Endothelial cell of umbilical vein (primary cell): ENCODE measurements around the gene NFKBIE. TPM values are rescaled to one million over a fixed set of nuclear protein-coding genes. Genes with fewer than 3 reads are reported as not detected.

Experiments used
- BruUV-seq: library from RNA; stranded (reverse); fragments of 400-500 nt; replicated peaks from 2 replicates; lab custom pipeline; 2021; lab: Mats Ljungman, UMichigan
- CTCF ChIA-PET: fragments of 300-600, 350-600 bp; sonication (Branson Sonifier 250); formaldehyde crosslinking; loops from one replicate; lab custom pipeline; 2021; ENCODE audit warnings: antibody characterized with exemption, inconsistent platforms; lab: Charles Lee
- POLR2A ChIA-PET: fragments of 300-600, 350-600 bp; sonication (Branson Sonifier 250); formaldehyde crosslinking; loops from one replicate; lab custom pipeline; 2021; ENCODE audit warnings: antibody characterized with exemption, inconsistent platforms; lab: Charles Lee
- DNase-seq: peaks from one replicate; pipeline ENCODE4 v3.0.0-alpha.2; 2011; ENCODE audit warnings: low read depth, low spot score
- FAIRE-seq: peaks from 2 replicates; lab custom pipeline; 2011; peaks lifted over from hg19 to GRCh38; lab: Jason Lieb, UNC
- H2AFZ ChIP-seq: 2 replicates; pipeline ENCODE4 v1.6.0; 2012; ENCODE audit warnings: low read depth, low read length, control low read depth, inconsistent platforms
- H3K27ac ChIP-seq: 2 replicates; pipeline ENCODE4 v1.5.1; 2011; ENCODE audit warnings: low read depth, mild to moderate bottlenecking, control low read depth, low read length, moderate library complexity; ENCODE audit not compliant: insufficient read depth
- H3K27me3 ChIP-seq, 2 experiments: 2 replicates each; pipeline versions ENCODE4 v1.6.0 to v1.6.1; 2011; ENCODE audit warnings: low read length in 2 of 2, mixed read lengths in 1 of 2; ENCODE audit not compliant: control insufficient read depth in 2 of 2, insufficient read depth in 2 of 2
- H3K36me3 ChIP-seq, 2 experiments: 2 replicates in 1 of 2; 3 replicates in 1 of 2; pipeline ENCODE4 v1.5.1; 2011; ENCODE audit warnings: low read length in 2 of 2, mild to moderate bottlenecking in 1 of 2, moderate library complexity in 1 of 2; ENCODE audit not compliant: control insufficient read depth in 2 of 2, insufficient read depth in 2 of 2; ENCODE audit errors: extremely low read depth in 1 of 2
- H3K4me1 ChIP-seq: 3 replicates; pipeline ENCODE4 v1.5.1; 2011; ENCODE audit warnings: mild to moderate bottlenecking, low read length; ENCODE audit not compliant: control insufficient read depth, insufficient read depth; ENCODE audit errors: extremely low read depth
- H3K4me2 ChIP-seq: 2 replicates; pipeline ENCODE4 v1.6.1; 2011; ENCODE audit warnings: low read length, control low read depth, mixed read lengths; ENCODE audit not compliant: insufficient read depth
- H3K4me3 ChIP-seq, 3 experiments: fragments of 200-600 bp in 1 of 3; sonication (generic), shearing (Covaris generic) in 1 of 3; replicated peaks in 1 of 3; 2 replicates each; pipeline ENCODE4 v1.5.1; 2011 to 2016; ENCODE audit warnings: control low read depth in 3 of 3, low read length in 3 of 3, mild to moderate bottlenecking in 2 of 3, inconsistent platforms in 1 of 3, low read depth in 1 of 3, moderate library complexity in 1 of 3; ENCODE audit not compliant: insufficient read depth in 1 of 3
- H3K79me2 ChIP-seq: 2 replicates; pipeline ENCODE4 v1.6.0; 2012; ENCODE audit warnings: low read length, inconsistent platforms; ENCODE audit not compliant: control insufficient read depth, insufficient read depth
- H3K9ac ChIP-seq: replicated peaks from 2 replicates; pipeline ENCODE3; 2011; ENCODE audit warnings: low read length, control low read depth; ENCODE audit not compliant: insufficient read depth; ENCODE audit errors: extremely low read depth
- H3K9me1 ChIP-seq: replicated peaks from 3 replicates; pipeline ENCODE4 v1.6.0; 2011; ENCODE audit warnings: mild to moderate bottlenecking, low read length; ENCODE audit not compliant: control insufficient read depth, insufficient read depth; ENCODE audit errors: extremely low read depth
- H3K9me3 ChIP-seq: replicated peaks from 2 replicates; pipeline ENCODE4 v1.5.1; 2012; ENCODE audit warnings: low read length, inconsistent platforms; ENCODE audit not compliant: control insufficient read depth, insufficient read depth
- H4K20me1 ChIP-seq: replicated peaks from 2 replicates; pipeline ENCODE3; 2011; ENCODE audit warnings: mild to moderate bottlenecking, low read length; ENCODE audit not compliant: control insufficient read depth, insufficient read depth; ENCODE audit errors: extremely low read depth
- CTCF ChIP-seq, 2 donors: IDR thresholded peaks; 1 replicate in 1 of 2; 2 replicates in 1 of 2; pipeline ENCODE4 v1.5.1; 2011; ENCODE audit warnings: low read length in 2 of 2, mild to moderate bottlenecking in 2 of 2, moderate library complexity in 2 of 2, control low read depth in 1 of 2, inconsistent platforms in 1 of 2, low read depth in 1 of 2; ENCODE audit not compliant: insufficient read depth in 1 of 2; ENCODE audit errors: extremely low read depth in 1 of 2
- EZH2 ChIP-seq: IDR thresholded peaks from 2 replicates; pipeline ENCODE4 v1.6.1; 2012; ENCODE audit warnings: borderline replicate concordance, low read depth, mild to moderate bottlenecking, moderate library complexity, low read length, inconsistent platforms; ENCODE audit not compliant: severe bottlenecking
- FOS ChIP-seq: IDR thresholded peaks from 2 replicates; pipeline ENCODE4 v1.6.1; 2011; ENCODE audit warnings: mild to moderate bottlenecking, low read length, moderate library complexity, borderline replicate concordance; ENCODE audit not compliant: insufficient read depth
- GATA2 ChIP-seq: IDR thresholded peaks from 2 replicates; pipeline ENCODE4 v1.7.0; 2011; ENCODE audit warnings: low read depth, mild to moderate bottlenecking, moderate library complexity, mixed read lengths, low read length; ENCODE audit not compliant: insufficient read length, insufficient read depth
- JUN ChIP-seq: IDR thresholded peaks from 2 replicates; pipeline ENCODE4 v1.6.1; 2011; ENCODE audit warnings: borderline replicate concordance, low read depth; ENCODE audit not compliant: insufficient read length, insufficient read depth
- MAX ChIP-seq: IDR thresholded peaks from 2 replicates; pipeline ENCODE4 v1.6.1; 2011; ENCODE audit not compliant: insufficient read depth, insufficient read length
- MYC ChIP-seq: IDR thresholded peaks from one replicate; pipeline ENCODE4 v1.6.1; 2011; ENCODE audit warnings: mild to moderate bottlenecking, low read depth, low read length
- POLR2A ChIP-seq: IDR thresholded peaks from 2 replicates; pipeline ENCODE4 v1.6.1; 2012; ENCODE audit warnings: low read depth, mild to moderate bottlenecking, control low read depth, low read length
- POLR2AphosphoS5 ChIP-seq: IDR thresholded peaks from 2 replicates; pipeline ENCODE4 v1.6.1; 2012; ENCODE audit warnings: low read depth, mild to moderate bottlenecking, control low read depth, low read length, moderate library complexity; ENCODE audit not compliant: insufficient read depth
- dilution Hi-C: fragments of 300-500 bp; cut with MboI; formaldehyde crosslinking; loops from one replicate; pipeline ENCODE4 v1.15.0; 2019; ENCODE audit warnings: low sequenced_read_pairs; ENCODE audit not compliant: extremely low pct_ligation_motif_present
- intact Hi-C: fragments of 100-400 bp; cut with micrococcal nuclease; formaldehyde crosslinking; loops from one replicate; pipeline ENCODE4 v1.10.0; 2022
- polyA plus RNA-seq, 4 experiments: library from polyadenylated mRNA; depleted of rRNA in 3 of 4; stranded (reverse) in 3 of 4; unstranded in 1 of 4; fragments of >200 nt; gene quantifications; 2 replicates each; pipeline versions ENCODE4 v1.2.1 to v1.2.3, GENCODE V29; 2011 to 2012; ENCODE audit warnings: missing spikeins in 1 of 4
- total RNA-seq: library from RNA; stranded (reverse); gene quantifications from 2 replicates; pipeline ENCODE4 v1.2.3, GENCODE V29; 2021

Gene NFKBIE
- total and polyA plus RNA-seq, 2 donors (not counting 3 experiments of a cell fraction or from before 2014, with no cell fraction given), result 19.0 to 22.6 TPM

- Histone ChIP-seq H3K79me2 (peaks cover 58% of the 10 kb centered on the region), H3K27me3 (no peaks in the 10 kb centered on the region), H3K4me1 (peaks cover 33% of the 10 kb centered on the region), H4K20me1 (no peaks in the 10 kb centered on the region), H3K9ac (no peak overlapping the region), H3K36me3 (peaks cover 8 to 33% of the 10 kb centered on the region in 2 experiments), H3K9me3 (no peaks in the 10 kb centered on the region), H3K4me2 (no peak overlapping the region), H3K4me3 (no peak overlapping the region), H3K27ac (no peak overlapping the region), H3K9me1 (no peaks in the 10 kb centered on the region), H2AFZ (no peak overlapping the region)
- dilution Hi-C loops, result loop anchor here (10.0 kb wide), 1 partner anchor 125 kb away; no protein-coding TSS in a partner anchor
- FAIRE-seq (no peak), DNase-seq (no peak)
- intact Hi-C loops, result no loop called here
- ChIA-PET POLR2A (interaction anchor here (1.2 kb wide), 1 partner anchor 8 kb away, joined by 3 read pairs; no protein-coding TSS in a partner anchor), CTCF (interaction anchor here (1.5 to 2.2 kb wide), 2 partner anchors 13 to 56 kb away, joined by 4 to 11 read pairs; no protein-coding TSS in a partner anchor)
- no peak for TF ChIP-seq EZH2
- no peak for TF ChIP-seq JUN
- TF ChIP-seq GATA2, result no peak
- TF ChIP-seq POLR2AphosphoS5, result no peak
- no peak for TF ChIP-seq FOS
- TF ChIP-seq MAX, result no peak
- no peak for TF ChIP-seq CTCF (IDR thresholded peaks at IDR 0.05; ENCODE audit: extremely low read depth in 1 of 2, insufficient read depth in 1 of 2, low read depth in 1 of 2, low read length in 2 of 2)
- no peak for TF ChIP-seq POLR2A
- TF ChIP-seq MYC, result no peak
- TSS peak; percentile 16 for BruUV-seq
Measured at GRCh38 chr6:44229376-44230033, 35.8 kb downstream of the NFKBIE start.
